SK-N-SH (cell line): Measurements from ENCODE around the gene BRICD5.

Experiments
- EZH2phosphoT487 ChIP-seq: fragments of 200-600 bp; sonication (generic); IDR thresholded peaks from 2 replicates; pipeline ENCODE4 v1.6.1; 2017; ENCODE audit warnings: low read depth, mixed run types, mild to moderate bottlenecking, antibody characterized with exemption, moderate library complexity, borderline replicate concordance
- SIN3A ChIP-seq: IDR thresholded peaks from 2 replicates; pipeline ENCODE4 v1.6.1; 2012; ENCODE audit warnings: low read depth, mild to moderate bottlenecking, low read length, moderate library complexity, borderline replicate concordance
- TF ChIP-seq, protein P1 (sequence below): fragments of 200-600 bp; sonication (generic); IDR thresholded peaks from 2 replicates; pipeline ENCODE4 v1.6.1; 2017; ENCODE audit warnings: antibody characterized with exemption, mild to moderate bottlenecking, moderate library complexity

DNA sequence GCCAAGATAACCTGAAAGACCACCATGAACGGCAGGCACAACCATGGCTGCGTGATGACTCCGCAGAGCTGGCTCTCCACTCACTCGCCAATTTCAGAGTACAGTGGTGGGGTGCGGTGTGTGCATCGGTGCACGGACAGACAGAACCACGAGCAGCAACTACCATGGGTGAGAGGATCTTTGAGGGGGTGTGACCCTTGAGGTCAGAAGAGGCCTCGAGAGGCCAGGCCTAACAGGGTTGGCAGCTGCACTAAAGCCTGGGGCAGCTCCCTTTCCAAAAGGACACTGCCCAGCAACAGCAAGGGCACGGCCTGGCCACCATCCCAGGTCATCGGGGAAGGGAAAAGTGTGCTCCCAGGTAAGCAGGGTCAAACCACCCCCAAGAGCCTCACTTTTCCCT is 42.6 kb upstream of the BRICD5 start:
- no peak for TF ChIP-seq SIN3A
- TF ChIP-seq EZH2phosphoT487: no peak
- TF ChIP-seq, protein P1, sequence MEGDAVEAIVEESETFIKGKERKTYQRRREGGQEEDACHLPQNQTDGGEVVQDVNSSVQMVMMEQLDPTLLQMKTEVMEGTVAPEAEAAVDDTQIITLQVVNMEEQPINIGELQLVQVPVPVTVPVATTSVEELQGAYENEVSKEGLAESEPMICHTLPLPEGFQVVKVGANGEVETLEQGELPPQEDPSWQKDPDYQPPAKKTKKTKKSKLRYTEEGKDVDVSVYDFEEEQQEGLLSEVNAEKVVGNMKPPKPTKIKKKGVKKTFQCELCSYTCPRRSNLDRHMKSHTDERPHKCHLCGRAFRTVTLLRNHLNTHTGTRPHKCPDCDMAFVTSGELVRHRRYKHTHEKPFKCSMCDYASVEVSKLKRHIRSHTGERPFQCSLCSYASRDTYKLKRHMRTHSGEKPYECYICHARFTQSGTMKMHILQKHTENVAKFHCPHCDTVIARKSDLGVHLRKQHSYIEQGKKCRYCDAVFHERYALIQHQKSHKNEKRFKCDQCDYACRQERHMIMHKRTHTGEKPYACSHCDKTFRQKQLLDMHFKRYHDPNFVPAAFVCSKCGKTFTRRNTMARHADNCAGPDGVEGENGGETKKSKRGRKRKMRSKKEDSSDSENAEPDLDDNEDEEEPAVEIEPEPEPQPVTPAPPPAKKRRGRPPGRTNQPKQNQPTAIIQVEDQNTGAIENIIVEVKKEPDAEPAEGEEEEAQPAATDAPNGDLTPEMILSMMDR: no peak
